ENCODE results near the gene PPP1R14D. TPM values are rescaled to one million over a fixed set of nuclear protein-coding genes. Genes with fewer than 3 reads are reported as not detected.

The PPP1R14D gene
- total RNA-seq, 2 donors from 2014 or later: 0.97 TPM; not detected in 1

DNA sequence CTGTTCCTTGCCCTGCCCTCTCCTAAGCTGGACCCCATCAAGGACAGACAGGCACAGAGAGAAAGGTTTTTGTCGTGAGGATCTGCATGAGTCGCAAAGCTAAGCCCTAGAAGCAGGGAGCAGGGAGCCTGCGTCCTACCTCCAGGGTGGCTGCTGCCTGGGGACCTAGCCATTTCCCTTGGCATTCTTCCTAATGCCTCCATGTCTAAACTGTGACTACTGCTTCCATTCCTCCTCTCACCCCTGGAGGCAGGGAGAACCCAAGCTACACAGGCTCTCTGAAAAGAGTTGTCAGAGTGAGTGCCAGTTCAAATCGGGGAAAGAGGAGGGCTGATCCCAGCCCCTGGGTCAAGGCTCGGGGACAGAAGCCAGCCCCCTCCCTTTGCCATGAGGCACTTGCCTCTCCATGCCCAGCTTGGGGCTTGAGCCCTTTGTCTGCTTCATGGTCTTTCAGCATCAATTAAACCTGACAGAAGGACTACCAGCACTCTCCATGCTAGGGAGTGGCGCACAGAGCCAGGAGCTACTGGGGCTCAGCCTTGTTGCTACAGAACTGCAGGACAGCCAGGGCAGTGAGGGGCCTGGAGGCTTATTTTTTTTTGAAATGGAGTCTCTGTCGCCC lies 62.2 kb downstream of the PPP1R14D start:
- Histone ChIP-seq H3K27me3 (replicated peaks; ENCODE audit: insufficient read depth) (no peaks in the 10 kb centered on the region), H3K9me3 (no peaks in the 10 kb centered on the region), H3K27ac (no peak overlapping the region), H3K4me3 (no peak overlapping the region), H3K4me1 (replicated peaks) (peaks cover 29% of the 10 kb centered on the region), H3K36me3 (no peaks in the 10 kb centered on the region)
- DNase-seq (ENCODE audit: low spot score): no peak
- TF ChIP-seq POLR2A (IDR thresholded peaks at IDR 0.05): no peak
- TF ChIP-seq CTCF (IDR thresholded peaks at IDR 0.05): no peak
- no peak for TF ChIP-seq POLR2AphosphoS5 (IDR thresholded peaks at IDR 0.05)
- WGBS: 62% methylated on average over 7 of the region's 7 CpGs
- intact Hi-C loops (cut with DNase I): loop anchor here (5.0 kb wide), 1 partner anchor 36 kb away; no protein-coding TSS in a partner anchor

Small RNA genes within 50 kb of the gene (small RNA-seq; reads per million reads assigned to genes)
- gene AC025166.1: 0 reads per million in 2 donors

Other genes with a start within 250 kb of the PPP1R14D start
- gene KNL1, start 234.5 kb downstream of the PPP1R14D start, total RNA-seq: 10 to 100 TPM in 1 of 2 donors, 1 to 10 TPM in 1; 1.6 to 18.7 TPM
- gene RAD51, start 133.5 kb downstream of the PPP1R14D start, total RNA-seq: 1 to 10 TPM in 1 of 2 donors, under 1 TPM in 1; 0.82 to 5.1 TPM
- gene RMDN3, start 73.5 kb downstream of the PPP1R14D start, total RNA-seq: 10 to 100 TPM; 28.2 to 31.9 TPM
- gene GCHFR, start 64.6 kb downstream of the PPP1R14D start, total RNA-seq: 10 to 100 TPM; 14.3 to 61.3 TPM
- gene C15orf62, start 58.7 kb downstream of the PPP1R14D start, total RNA-seq: 1 to 10 TPM in 1 of 2 donors, under 1 TPM in 1; 0.51 to 1.3 TPM
- 10 to 100 TPM; 39.8 to 43.3 TPM for gene ZFYVE19, start 21.6 kb downstream of the PPP1R14D start, total RNA-seq
- 10 to 100 TPM; 29.2 to 29.6 TPM for gene DNAJC17, start 21.2 kb downstream of the PPP1R14D start, total RNA-seq
- 100 to 1,000 TPM; 143 to 295 TPM for gene SPINT1, start 15.3 kb upstream of the PPP1R14D start, total RNA-seq
- gene RHOV, start 45.5 kb upstream of the PPP1R14D start, total RNA-seq: 10 to 100 TPM in 1 of 2 donors, 1 to 10 TPM in 1; 5.9 to 11.7 TPM
- 10 to 100 TPM; 32.4 to 39.0 TPM for gene VPS18, start 65.7 kb upstream of the PPP1R14D start, total RNA-seq
- 1 to 10 TPM; 6.2 to 6.5 TPM for gene DLL4, start 100.6 kb upstream of the PPP1R14D start, total RNA-seq
- 1 to 10 TPM in 1 of 2 donors, under 1 TPM in 1; 0.18 to 2.7 TPM for gene CHAC1, start 124.8 kb upstream of the PPP1R14D start, total RNA-seq

Data from prostate gland (tissue), 2 donors.